C4-2B (cell line): ENCODE results near the gene MRGPRF.

Source experiments
- CTCF ChIP-seq: fragments of 450-650 bp; conservative IDR thresholded peaks from 2 replicates; pipeline ENCODE4 v1.5.1; 2017; ENCODE audit warnings: mild to moderate bottlenecking
- ZFX ChIP-seq: fragments of 450-650 bp; IDR thresholded peaks from 2 replicates; pipeline ENCODE4 v1.6.1; 2017

GRCh38 chr11:68997124-68997994, 15.7 kb downstream of the MRGPRF start:
- TF ChIP-seq CTCF, result no peak
- TF ChIP-seq ZFX, result no peak
